ENCODE data around the gene TNRC18. TPM values are rescaled to one million over a fixed set of nuclear protein-coding genes. Genes with fewer than 3 reads are reported as not detected.

TNRC18 gene
- total and polyA plus RNA-seq, 2 experiments from 2014 or later = 3.7 to 51.8 TPM

- H2AFZ ChIP-seq = no peak overlapping the region
- no peak overlapping the region for H3K4me2 ChIP-seq (ENCODE audit: unreplicated experiment)
- H3K9ac ChIP-seq = no peak overlapping the region
- in situ Hi-C loops (cut with MboI) = no loop called here
- H3K36me3 ChIP-seq (ENCODE audit: low read depth) = no peaks in the 10 kb centered on the region
- no peak for TF ChIP-seq EZH2 (IDR thresholded peaks at IDR 0.05; ENCODE audit: insufficient read depth, poor library complexity, severe bottlenecking)
- TF ChIP-seq EZH2phosphoT487 (IDR thresholded peaks at IDR 0.05; ENCODE audit: insufficient read depth, low read depth) = no peak
- H3K4me3 ChIP-seq = no peak overlapping the region
- H3K27me3 ChIP-seq (replicated peaks; ENCODE audit: insufficient read depth) = no peaks in the 10 kb centered on the region
- DNase-seq = no peak
- H3K27ac ChIP-seq = no peak overlapping the region
- no peaks in the 10 kb centered on the region for H4K20me1 ChIP-seq (ENCODE audit: insufficient read depth)
- no peaks in the 10 kb centered on the region for H3K79me2 ChIP-seq (ENCODE audit: insufficient read depth)
- 81 to 85% methylated on average over 5 of the region's 5 CpGs for WGBS, 2 experiments (ENCODE audit: low coverage in 1 of 2, low lambda C conversion rate in 2 of 2, missing lambda C conversion rate in 2 of 2)
- H3F3A ChIP-seq (ENCODE audit: insufficient read depth) = no peaks in the 10 kb centered on the region
- no peaks in the 10 kb centered on the region for H3K4me1 ChIP-seq (ENCODE audit: insufficient read depth)
- no peaks in the 10 kb centered on the region for H3K9me3 ChIP-seq (ENCODE audit: low read depth)
- H3K9me2 ChIP-seq (ENCODE audit: insufficient read depth) = no peaks in the 10 kb centered on the region
Observed at GRCh38 chr7:5453566-5454075, 30.0 kb upstream of the TNRC18 start.

GRCh38 chr7:5452937-5453540 is 29.4 kb upstream of the TNRC18 start:
- H3K27me3 ChIP-seq (replicated peaks; ENCODE audit: insufficient read depth) = no peaks in the 10 kb centered on the region
- no peaks in the 10 kb centered on the region for H3K36me3 ChIP-seq (ENCODE audit: low read depth)
- H3K9me2 ChIP-seq (ENCODE audit: insufficient read depth) = no peaks in the 10 kb centered on the region
- H3K4me2 ChIP-seq (ENCODE audit: unreplicated experiment) = no peak overlapping the region
- no peak overlapping the region for H3K9ac ChIP-seq
- H2AFZ ChIP-seq = no peak overlapping the region
- H3K9me3 ChIP-seq (ENCODE audit: low read depth) = no peaks in the 10 kb centered on the region
- peak; percentile 59 for DNase-seq
- 67 to 70% methylated on average over 14 of the region's 14 CpGs for WGBS, 2 experiments (ENCODE audit: low coverage in 1 of 2, low lambda C conversion rate in 2 of 2, missing lambda C conversion rate in 2 of 2)
- H3K27ac ChIP-seq = no peak overlapping the region
- no peaks in the 10 kb centered on the region for H3F3A ChIP-seq (ENCODE audit: insufficient read depth)
- H3K4me1 ChIP-seq (ENCODE audit: insufficient read depth) = no peaks in the 10 kb centered on the region
- in situ Hi-C loops (cut with MboI) = no loop called here
- TF ChIP-seq EZH2 (IDR thresholded peaks at IDR 0.05; ENCODE audit: insufficient read depth, poor library complexity, severe bottlenecking) = no peak
- no peak for TF ChIP-seq EZH2phosphoT487 (IDR thresholded peaks at IDR 0.05; ENCODE audit: insufficient read depth, low read depth)
- H3K79me2 ChIP-seq (ENCODE audit: insufficient read depth) = no peaks in the 10 kb centered on the region
- no peak overlapping the region for H3K4me3 ChIP-seq
- no peaks in the 10 kb centered on the region for H4K20me1 ChIP-seq (ENCODE audit: insufficient read depth)

- H3K79me2 ChIP-seq (ENCODE audit: insufficient read depth) = no peaks in the 10 kb centered on the region
- no peaks in the 10 kb centered on the region for H3K9me3 ChIP-seq (ENCODE audit: low read depth)
- H3K27me3 ChIP-seq (replicated peaks; ENCODE audit: insufficient read depth) = no peaks in the 10 kb centered on the region
- H2AFZ ChIP-seq = no peak overlapping the region
- 25 to 36% methylated on average over 9 to 12 of the region's 12 CpGs for WGBS, 2 experiments (ENCODE audit: low coverage in 1 of 2, low lambda C conversion rate in 2 of 2, missing lambda C conversion rate in 2 of 2)
- no peaks in the 10 kb centered on the region for H3F3A ChIP-seq (ENCODE audit: insufficient read depth)
- no peaks in the 10 kb centered on the region for H3K9me2 ChIP-seq (ENCODE audit: insufficient read depth)
- H3K4me1 ChIP-seq (ENCODE audit: insufficient read depth) = no peaks in the 10 kb centered on the region
- in situ Hi-C loops (cut with MboI) = no loop called here
- H4K20me1 ChIP-seq (ENCODE audit: insufficient read depth) = no peaks in the 10 kb centered on the region
- TF ChIP-seq EZH2 (IDR thresholded peaks at IDR 0.05; ENCODE audit: insufficient read depth, poor library complexity, severe bottlenecking) (no peak), EZH2phosphoT487 (IDR thresholded peaks at IDR 0.05; ENCODE audit: insufficient read depth, low read depth) (no peak)
- no peak overlapping the region for H3K4me2 ChIP-seq (ENCODE audit: unreplicated experiment)
- H3K9ac ChIP-seq = no peak overlapping the region
- no peak overlapping the region for H3K4me3 ChIP-seq
- no peak overlapping the region for H3K27ac ChIP-seq
- no peaks in the 10 kb centered on the region for H3K36me3 ChIP-seq (ENCODE audit: low read depth)
- peak; percentile 56 for DNase-seq
Observed at GRCh38 chr7:5452470-5452899, 28.9 kb upstream of the TNRC18 start.

GRCh38 chr7:5451391-5451790 is 27.8 kb upstream of the TNRC18 start:
- DNase-seq = no peak
- no peaks in the 10 kb centered on the region for H3K36me3 ChIP-seq (ENCODE audit: low read depth)
- in situ Hi-C loops (cut with MboI) = no loop called here
- no peaks in the 10 kb centered on the region for H3K9me3 ChIP-seq (ENCODE audit: low read depth)
- H2AFZ ChIP-seq = no peak overlapping the region
- TF ChIP-seq EZH2phosphoT487 (IDR thresholded peaks at IDR 0.05; ENCODE audit: insufficient read depth, low read depth) (no peak), EZH2 (IDR thresholded peaks at IDR 0.05; ENCODE audit: insufficient read depth, poor library complexity, severe bottlenecking) (no peak)
- WGBS, 2 experiments (ENCODE audit: low coverage in 1 of 2, low lambda C conversion rate in 2 of 2, missing lambda C conversion rate in 2 of 2) = 96 to 97% methylated on average over 12 to 13 of the region's 13 CpGs
- no peaks in the 10 kb centered on the region for H3K27me3 ChIP-seq (replicated peaks; ENCODE audit: insufficient read depth)
- H3K4me1 ChIP-seq (ENCODE audit: insufficient read depth) = no peaks in the 10 kb centered on the region
- no peaks in the 10 kb centered on the region for H3F3A ChIP-seq (ENCODE audit: insufficient read depth)
- H3K9ac ChIP-seq = no peak overlapping the region
- H3K9me2 ChIP-seq (ENCODE audit: insufficient read depth) = no peaks in the 10 kb centered on the region
- H3K4me3 ChIP-seq = no peak overlapping the region
- no peak overlapping the region for H3K4me2 ChIP-seq (ENCODE audit: unreplicated experiment)
- H3K79me2 ChIP-seq (ENCODE audit: insufficient read depth) = no peaks in the 10 kb centered on the region
- no peak overlapping the region for H3K27ac ChIP-seq
- H4K20me1 ChIP-seq (ENCODE audit: insufficient read depth) = no peaks in the 10 kb centered on the region

All from GM23248 (cell line).